HepG2 (cell line): ENCODE data around the gene ABCA8. TPM values are rescaled to one million over a fixed set of nuclear protein-coding genes. Genes with fewer than 3 reads are reported as not detected.

Experiments used
- AHDC1 ChIP-seq: sonication (generic); formaldehyde crosslinking; IDR thresholded peaks from 2 replicates; pipeline ENCODE4 v1.5.1; 2020; ENCODE audit warnings: mild to moderate bottlenecking, missing genetic modification reagents, borderline replicate concordance
- ARID2 ChIP-seq: sonication (generic); formaldehyde crosslinking; IDR thresholded peaks from 2 replicates; pipeline ENCODE4 v1.8.1; 2022; ENCODE audit warnings: mild to moderate bottlenecking, missing genetic modification reagents, borderline replicate concordance
- BCLAF1 ChIP-seq: fragments of 450-650 bp; IDR thresholded peaks from 2 replicates; pipeline ENCODE4 v1.6.1; 2017; ENCODE audit warnings: mild to moderate bottlenecking
- CAMTA2 ChIP-seq: sonication (generic); formaldehyde crosslinking; IDR thresholded peaks from 2 replicates; pipeline ENCODE4 v1.4.0; 2020; ENCODE audit warnings: mild to moderate bottlenecking, missing genetic modification reagents, borderline replicate concordance
- CREB1 ChIP-seq, 2 experiments: fragments of 450-650 bp in 1 of 2; IDR thresholded peaks; 2 replicates each; pipeline ENCODE4 v1.6.1; 2016 to 2017; ENCODE audit warnings: control low read depth in 1 of 2, mild to moderate bottlenecking in 1 of 2, missing compliant biosample characterization in 1 of 2, missing genetic modification characterization in 1 of 2
- KAT2B ChIP-seq: fragments of 150-350 bp; IDR thresholded peaks from 2 replicates; pipeline ENCODE4 v1.6.1; 2014; ENCODE audit warnings: low read depth, low read length, borderline replicate concordance
- POGZ ChIP-seq: sonication (generic); formaldehyde crosslinking; IDR thresholded peaks from 2 replicates; pipeline ENCODE4 v1.4.0; 2020; ENCODE audit warnings: mild to moderate bottlenecking, missing genetic modification reagents
- POLR2G ChIP-seq: fragments of 200-400 bp; formaldehyde crosslinking; IDR thresholded peaks from 2 replicates; pipeline ENCODE4 v1.6.1; 2018; ENCODE audit warnings: mild to moderate bottlenecking, low read depth, low read length, moderate library complexity
- SALL1 ChIP-seq: sonication (generic); formaldehyde crosslinking; IDR thresholded peaks from 2 replicates; pipeline ENCODE4 v1.8.0; 2022; ENCODE audit warnings: mild to moderate bottlenecking, missing genetic modification reagents
- SIX4 ChIP-seq: sonication (generic); formaldehyde crosslinking; IDR thresholded peaks from 2 replicates; pipeline ENCODE4 v1.4.0; 2020; ENCODE audit warnings: missing genetic modification reagents
- UBTF ChIP-seq: sonication (generic); formaldehyde crosslinking; IDR thresholded peaks from 2 replicates; pipeline ENCODE4 v1.4.0; 2020; ENCODE audit warnings: mild to moderate bottlenecking, missing genetic modification reagents
- ZBTB2 ChIP-seq: sonication (generic); formaldehyde crosslinking; IDR thresholded peaks from 2 replicates; pipeline ENCODE4 v1.8.0; 2022; ENCODE audit warnings: low read depth, missing genetic modification reagents
- ZNF260 ChIP-seq: sonication (generic); formaldehyde crosslinking; IDR thresholded peaks from 2 replicates; pipeline ENCODE4 v1.4.0; 2020; ENCODE audit warnings: missing genetic modification reagents, low read depth, mild to moderate bottlenecking, borderline replicate concordance
- ZNF431 ChIP-seq: sonication (generic); formaldehyde crosslinking; IDR thresholded peaks from 2 replicates; pipeline ENCODE4 v1.9.0; 2022; ENCODE audit warnings: missing genetic modification reagents, low read depth, mild to moderate bottlenecking, borderline replicate concordance
- ZNF512 ChIP-seq: sonication (generic); formaldehyde crosslinking; IDR thresholded peaks from 2 replicates; pipeline ENCODE4 v1.4.0; 2020; ENCODE audit warnings: mild to moderate bottlenecking, missing genetic modification reagents
- polyA plus RNA-seq, 8 experiments: library from polyadenylated mRNA; depleted of rRNA in 3 of 8; stranded (reverse) in 7 of 8; unstranded in 1 of 8; fragments of >200 nt; fragmentation: Illumina TruSeq in 4 of 8; extraction: Trizol in 4 of 8; gene quantifications; 2 replicates each; pipeline versions ENCODE4 v1.2.1 to v1.2.3, GENCODE V29; 2011 to 2016; ENCODE audit warnings: low read depth in 4 of 8, missing spikeins in 1 of 8, mixed read lengths in 1 of 8; ENCODE audit not compliant: insufficient read depth in 1 of 8
- total RNA-seq, 5 experiments: library from RNA; depleted of rRNA; stranded (reverse); fragments of >200 nt; fragmentation: Illumina TruSeq; extraction: Trizol; gene quantifications; 2 replicates each; pipeline ENCODE4 v1.2.3, GENCODE V29; 2016; ENCODE audit warnings: low read depth in 1 of 5

ABCA8 gene
- total and polyA plus RNA-seq, 2 of the 13 experiments (the other 11 are each of a cell fraction or from before 2014, with no cell fraction given): 0.05 to 0.18 TPM

GRCh38 chr17:68908045-68908444 lies 47.1 kb downstream of the ABCA8 start (continued):
- TF ChIP-seq BCLAF1 (no peak), SIX4 (CRISPR knock-in tag) (no peak), AHDC1 (peak; percentile 62; the same call in 1 of the 2 replicates), ZBTB2 (CRISPR knock-in tag) (no peak), POLR2G (peak; percentile 42; the same call in 1 of the 2 replicates), ZNF431 (CRISPR knock-in tag) (no peak), ZNF512 (CRISPR knock-in tag) (no peak), CAMTA2 (CRISPR knock-in tag) (no peak), SALL1 (CRISPR knock-in tag) (peak; percentile 43; the same call in 1 of the 2 replicates), ARID2 (CRISPR knock-in tag) (no peak), KAT2B (0 out of 2 replicates have a peak, but pooled peaks have one; percentile 20), ZNF260 (no peak), POGZ (CRISPR knock-in tag) (peak; percentile 73; the same call in 1 of the 2 replicates), CREB1 (IDR thresholded peaks at IDR 0.05) (no peak), CREB1 (CRISPR knock-in tag; IDR thresholded peaks at IDR 0.05) (peak; percentile 68), UBTF (CRISPR knock-in tag) (no peak)
